GM12892 (cell line): ENCODE data around the gene SHC3.

Experiments
- DNase-seq: peaks from one replicate; pipeline ENCODE4 v3.0.0; 2011; ENCODE audit not compliant: insufficient read length
- FAIRE-seq: peaks from 2 replicates; lab custom pipeline; 2011; peaks lifted over from hg19 to GRCh38; lab: Jason Lieb, UNC
- POLR2A ChIP-seq: IDR thresholded peaks from 2 replicates; pipeline ENCODE4 v1.6.1; 2011; ENCODE audit warnings: low read depth, low read length, control low read depth
- POLR2AphosphoS5 ChIP-seq: IDR thresholded peaks from 2 replicates; pipeline ENCODE4 v1.6.1; 2011; ENCODE audit warnings: low read depth, low read length, control low read depth
- TAF1 ChIP-seq: IDR thresholded peaks from 2 replicates; pipeline ENCODE4 v1.6.1; 2011; ENCODE audit warnings: low read depth, mild to moderate bottlenecking, control low read depth, low read length, borderline replicate concordance

The SHC3 gene

GRCh38 chr9:89065921-89066320 lies 112.7 kb downstream of the SHC3 start:
- TF ChIP-seq POLR2AphosphoS5 (no peak), POLR2A (no peak), TAF1 (no peak)
- FAIRE-seq: no peak
- no peak for DNase-seq

- DNase-seq: no peak
- TF ChIP-seq POLR2A (no peak), POLR2AphosphoS5 (no peak), TAF1 (no peak)
- FAIRE-seq: no peak
Observed at GRCh38 chr9:89060790-89061189, 117.8 kb downstream of the SHC3 start.

- TF ChIP-seq POLR2A (no peak), TAF1 (no peak)
- FAIRE-seq (no peak), DNase-seq (no peak)
Observed at GRCh38 chr9:89059925-89060506, 118.6 kb downstream of the SHC3 start.

- DNase-seq (no peak), FAIRE-seq (peak; percentile 44)
- TF ChIP-seq POLR2AphosphoS5: no peak
- TF ChIP-seq POLR2A: no peak
- TF ChIP-seq TAF1: no peak
Observed at GRCh38 chr9:89058906-89059305, 119.7 kb downstream of the SHC3 start.

GRCh38 chr9:89054865-89055495 lies 123.6 kb downstream of the SHC3 start:
- no peak for FAIRE-seq
- no peak for TF ChIP-seq POLR2A
- TF ChIP-seq POLR2AphosphoS5: no peak
- no peak for TF ChIP-seq TAF1
- DNase-seq: no peak

- FAIRE-seq (no peak), DNase-seq (no peak)
- TF ChIP-seq POLR2A: no peak
- TF ChIP-seq POLR2AphosphoS5: no peak
- TF ChIP-seq TAF1: no peak
Observed at GRCh38 chr9:89053301-89053700, 125.3 kb downstream of the SHC3 start.

GRCh38 chr9:89052470-89053097 lies 126.0 kb downstream of the SHC3 start:
- DNase-seq: no peak
- no peak for FAIRE-seq
- TF ChIP-seq POLR2AphosphoS5 (no peak), TAF1 (no peak)

- no peak for TF ChIP-seq POLR2AphosphoS5
- TF ChIP-seq TAF1: no peak
- no peak for TF ChIP-seq POLR2A
- no peak for FAIRE-seq
- no peak for DNase-seq
Observed at GRCh38 chr9:89051421-89052025, 127.1 kb downstream of the SHC3 start.

- FAIRE-seq (no peak), DNase-seq (no peak)
- no peak for TF ChIP-seq TAF1
- no peak for TF ChIP-seq POLR2AphosphoS5
- no peak for TF ChIP-seq POLR2A
Observed at GRCh38 chr9:89049646-89050045, 129.0 kb downstream of the SHC3 start.

- no peak for DNase-seq
- no peak for FAIRE-seq
- TF ChIP-seq POLR2A (no peak), POLR2AphosphoS5 (no peak), TAF1 (no peak)
Observed at GRCh38 chr9:89048616-89049015, 130.0 kb downstream of the SHC3 start.

- TF ChIP-seq POLR2AphosphoS5: no peak
- TF ChIP-seq POLR2A: no peak
- no peak for TF ChIP-seq TAF1
- no peak for FAIRE-seq
- no peak for DNase-seq
Observed at GRCh38 chr9:89047667-89048066, 131.0 kb downstream of the SHC3 start.

GRCh38 chr9:89046832-89047231 lies 131.8 kb downstream of the SHC3 start:
- TF ChIP-seq POLR2AphosphoS5 (no peak), TAF1 (no peak), POLR2A (no peak)
- DNase-seq (no peak), FAIRE-seq (no peak)
